Epithelial cell of esophagus (primary cell): Measurements from ENCODE around the gene PLEKHA6.
A peak's percentile ranks its signal among the peaks of the same experiment; 100 is the strongest.

Source experiments
- DNase-seq: peaks from one replicate; pipeline ENCODE4 v3.0.0; 2010; ENCODE audit warnings: low read depth
- H3K4me3 ChIP-seq: 2 replicates; pipeline ENCODE4 v1.5.1; 2011; ENCODE audit warnings: mild to moderate bottlenecking, low read length, control low read depth
- TF ChIP-seq, protein P1 (sequence below): IDR thresholded peaks from 2 replicates; pipeline ENCODE4 v1.5.1; 2011; ENCODE audit warnings: low read depth, mild to moderate bottlenecking, low read length, control low read depth, inconsistent platforms; ENCODE audit not compliant: insufficient read depth; ENCODE audit errors: missing control alignments

Gene PLEKHA6

DNA sequence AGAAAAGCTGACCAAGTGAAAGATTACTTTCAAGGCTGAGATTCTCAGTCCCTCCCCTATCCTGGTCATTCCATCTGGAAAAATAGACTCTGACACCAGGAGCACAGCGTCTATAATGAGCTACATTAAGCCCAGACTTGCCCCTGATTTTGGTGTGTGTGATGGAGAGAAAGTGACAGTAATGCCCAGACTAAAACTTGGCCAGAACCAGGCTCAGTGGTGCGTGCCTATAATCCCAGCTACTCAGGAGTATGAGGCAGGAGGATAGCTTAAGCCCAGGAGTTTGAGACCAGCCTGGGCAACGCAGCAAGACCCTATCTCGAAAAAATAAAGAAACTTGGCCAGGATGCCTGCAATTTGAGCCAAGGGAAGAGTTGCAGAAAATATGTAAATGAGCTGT, 15.9 kb downstream of the PLEKHA6 start:
- TF ChIP-seq, protein P1, sequence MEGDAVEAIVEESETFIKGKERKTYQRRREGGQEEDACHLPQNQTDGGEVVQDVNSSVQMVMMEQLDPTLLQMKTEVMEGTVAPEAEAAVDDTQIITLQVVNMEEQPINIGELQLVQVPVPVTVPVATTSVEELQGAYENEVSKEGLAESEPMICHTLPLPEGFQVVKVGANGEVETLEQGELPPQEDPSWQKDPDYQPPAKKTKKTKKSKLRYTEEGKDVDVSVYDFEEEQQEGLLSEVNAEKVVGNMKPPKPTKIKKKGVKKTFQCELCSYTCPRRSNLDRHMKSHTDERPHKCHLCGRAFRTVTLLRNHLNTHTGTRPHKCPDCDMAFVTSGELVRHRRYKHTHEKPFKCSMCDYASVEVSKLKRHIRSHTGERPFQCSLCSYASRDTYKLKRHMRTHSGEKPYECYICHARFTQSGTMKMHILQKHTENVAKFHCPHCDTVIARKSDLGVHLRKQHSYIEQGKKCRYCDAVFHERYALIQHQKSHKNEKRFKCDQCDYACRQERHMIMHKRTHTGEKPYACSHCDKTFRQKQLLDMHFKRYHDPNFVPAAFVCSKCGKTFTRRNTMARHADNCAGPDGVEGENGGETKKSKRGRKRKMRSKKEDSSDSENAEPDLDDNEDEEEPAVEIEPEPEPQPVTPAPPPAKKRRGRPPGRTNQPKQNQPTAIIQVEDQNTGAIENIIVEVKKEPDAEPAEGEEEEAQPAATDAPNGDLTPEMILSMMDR, result no peak
- no peak overlapping the region for H3K4me3 ChIP-seq
- DNase-seq, result no peak

DNA sequence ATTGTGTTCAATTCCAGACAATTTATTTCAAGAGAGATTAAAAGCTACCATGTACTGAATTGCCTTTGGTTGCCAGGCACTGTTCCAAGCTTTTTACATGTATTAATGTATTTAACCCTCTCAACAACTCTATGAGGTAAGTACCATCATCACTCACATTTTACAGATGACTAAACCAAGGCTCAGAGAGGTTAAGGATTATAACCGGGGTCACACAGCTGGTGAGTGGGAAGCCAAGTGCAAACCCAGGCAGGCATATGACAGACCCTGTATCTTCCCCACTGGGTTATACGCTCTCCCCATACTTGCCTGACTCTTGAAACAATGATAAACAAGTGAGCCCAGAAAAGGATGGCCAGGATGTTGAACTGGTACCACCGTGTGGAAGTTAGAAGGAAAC, 16.5 kb downstream of the PLEKHA6 start:
- TF ChIP-seq, protein P1, result no peak
- no peak for DNase-seq
- H3K4me3 ChIP-seq, result no peak overlapping the region

DNA sequence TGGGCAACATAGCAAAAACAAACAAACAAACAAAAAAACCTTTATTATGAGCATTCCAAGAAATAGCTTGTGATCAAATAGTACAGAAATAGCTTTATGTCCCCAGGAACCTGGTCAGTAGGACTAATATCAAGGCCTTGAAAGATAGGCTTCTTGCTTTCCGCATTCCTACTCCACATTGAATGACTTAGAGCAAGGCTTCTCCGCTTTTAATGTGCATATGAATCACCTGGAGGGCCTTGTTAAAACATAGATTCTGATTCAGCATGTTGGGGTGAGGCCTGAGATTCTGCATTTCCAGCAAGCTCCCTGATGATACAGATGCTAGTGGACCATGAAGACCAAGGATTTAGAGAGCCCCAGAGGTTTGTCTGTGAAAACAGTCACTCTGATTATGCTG, 17.4 kb downstream of the PLEKHA6 start:
- DNase-seq, result peak; percentile 37
- TF ChIP-seq, protein P1, result no peak
- no peak overlapping the region for H3K4me3 ChIP-seq

DNA sequence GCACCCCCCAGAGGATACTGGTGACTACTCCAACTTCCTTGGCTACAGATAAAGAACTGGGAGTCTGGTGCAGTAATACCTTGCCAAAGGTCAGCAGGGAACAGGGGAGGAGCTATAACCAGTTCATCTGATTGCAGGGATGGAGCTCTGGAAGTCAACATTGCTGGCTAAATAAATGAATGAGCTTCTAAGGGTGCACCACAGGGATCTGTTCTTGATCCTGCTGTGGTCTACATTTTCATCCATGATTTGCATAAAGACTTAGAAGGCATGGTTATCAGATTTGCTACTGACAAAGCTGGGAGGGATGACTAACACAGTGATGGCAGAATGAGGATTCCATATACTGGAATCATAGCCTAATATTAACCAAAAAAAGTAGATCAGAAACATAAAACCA, 18.3 kb downstream of the PLEKHA6 start:
- DNase-seq, result no peak
- TF ChIP-seq, protein P1, result no peak
- H3K4me3 ChIP-seq, result no peak overlapping the region

DNA sequence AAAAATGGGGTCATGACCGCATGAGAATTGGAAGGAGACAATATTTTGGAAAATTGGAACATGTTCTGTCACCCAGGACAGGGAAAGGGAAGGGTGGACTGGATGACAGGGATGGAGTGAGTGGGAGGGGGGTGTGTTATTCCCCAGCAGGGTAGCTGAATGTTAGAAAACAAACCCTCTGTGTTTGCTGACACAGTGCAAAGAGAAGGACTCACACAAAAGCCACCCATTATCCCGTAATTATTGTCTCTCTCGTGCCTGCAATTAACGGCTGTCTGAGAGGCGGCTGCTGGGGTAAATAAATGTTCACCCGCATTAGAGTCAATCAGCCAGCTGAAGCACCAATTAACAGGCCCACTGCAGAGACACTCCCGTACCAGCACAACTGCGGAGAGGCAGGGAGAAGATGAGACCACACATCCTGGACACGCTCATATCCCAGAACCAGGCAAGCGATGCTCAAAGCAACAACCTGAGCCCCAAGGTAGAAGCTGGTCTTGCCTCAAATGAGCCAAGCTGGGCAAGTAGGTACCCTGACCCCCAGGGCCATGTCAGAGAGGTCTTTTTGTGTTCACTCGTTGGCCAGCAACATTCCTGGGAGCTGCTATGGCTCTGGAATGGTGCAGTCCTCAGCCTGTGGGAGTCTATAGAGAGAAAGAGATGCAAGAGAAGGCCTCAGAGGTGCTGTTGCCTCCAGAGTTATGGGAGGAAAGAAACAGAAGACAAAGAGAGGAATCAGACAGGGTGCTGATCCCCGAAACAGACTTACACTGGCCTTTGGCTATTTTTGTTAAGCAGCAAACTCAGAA, 19.4 kb downstream of the PLEKHA6 start:
- TF ChIP-seq, protein P1, result no peak
- DNase-seq, result no peak

DNA sequence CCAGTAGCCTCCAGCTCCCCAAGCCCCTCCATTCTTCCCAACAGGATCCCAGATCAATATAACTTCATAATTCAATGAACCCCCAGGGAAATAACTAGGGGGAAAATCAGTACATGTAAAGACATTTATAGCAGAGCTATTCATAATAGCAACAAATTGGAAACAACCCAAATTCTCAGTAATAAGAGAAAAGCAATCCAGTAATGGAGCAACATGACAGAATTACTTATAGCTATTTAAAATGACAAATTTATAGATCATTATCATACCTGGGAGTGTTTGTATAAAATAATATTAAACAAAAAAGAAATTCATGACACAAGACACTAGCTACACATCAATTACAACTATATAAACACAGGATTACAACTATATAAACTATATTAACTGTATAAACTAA, 20.2 kb downstream of the PLEKHA6 start:
- no peak for DNase-seq
- TF ChIP-seq, protein P1, result no peak
- no peak overlapping the region for H3K4me3 ChIP-seq

More for the DNA sequence above, 19.4 kb downstream of the PLEKHA6 start:
- H3K4me3 ChIP-seq, result no peak overlapping the region

DNA sequence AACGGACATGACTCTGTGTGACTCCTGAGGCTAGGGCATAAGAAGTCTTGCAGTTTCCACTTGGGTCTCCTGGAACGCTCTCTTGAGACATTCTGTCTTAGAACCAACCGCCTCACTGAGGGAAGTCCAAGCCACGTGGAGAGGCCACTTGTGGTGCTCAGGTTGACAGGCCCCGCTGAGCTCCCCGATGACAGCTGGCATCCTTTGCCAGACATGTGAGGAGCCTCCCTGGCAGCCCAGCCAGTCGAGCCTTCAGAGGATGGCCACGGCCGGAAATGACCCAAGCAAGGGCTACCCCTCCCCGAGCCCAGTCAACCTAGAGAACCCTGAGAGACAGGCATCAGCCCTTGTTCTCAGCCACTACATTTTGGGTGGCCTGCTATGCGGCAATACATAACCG, 20.7 kb downstream of the PLEKHA6 start:
- DNase-seq, result no peak
- TF ChIP-seq, protein P1, result no peak
- no peak overlapping the region for H3K4me3 ChIP-seq
